D721Med (cell line): Measurements from ENCODE around the gene NOMO2.
"Not testable (repeated sequence)": the region's sequence is repeated elsewhere in the genome, so short reads cannot be mapped to it uniquely, and the experiment has no call there.

Experiments used
- DNase-seq: peaks from one replicate; pipeline ENCODE4 v3.0.0; 2011; ENCODE audit warnings: low spot score; ENCODE audit not compliant: insufficient read length
- FAIRE-seq: peaks from 2 replicates; lab custom pipeline; 2011; peaks lifted over from hg19 to GRCh38; lab: Jason Lieb, UNC
- TF ChIP-seq, protein P1 (sequence below): IDR thresholded peaks from 2 replicates; pipeline ENCODE4 v1.5.1; 2012; ENCODE audit warnings: mild to moderate bottlenecking, control low read depth; ENCODE audit not compliant: insufficient read depth; ENCODE audit errors: missing control alignments

Gene NOMO2

DNA sequence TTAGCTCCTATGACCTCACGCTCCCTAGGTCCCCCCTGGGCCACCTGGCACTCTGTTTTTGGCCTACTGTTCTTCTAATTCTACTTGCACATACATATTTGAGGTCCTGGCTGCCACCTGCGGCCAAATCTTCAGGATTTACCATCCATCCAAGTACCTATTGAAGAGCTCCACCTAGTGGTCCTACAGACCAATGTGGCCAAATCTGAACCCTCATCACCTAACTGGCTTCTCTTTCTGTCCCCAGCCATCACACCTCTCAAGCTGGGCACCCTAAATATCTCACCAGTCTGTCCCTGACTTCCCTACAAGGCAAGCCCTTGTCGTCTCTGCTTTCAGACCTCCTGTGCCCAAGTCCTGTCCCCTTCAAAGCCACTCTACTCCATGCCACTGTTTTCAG is 24.9 kb downstream of the NOMO2 start:
- not testable (repeated sequence) for FAIRE-seq, DNase-seq
- TF ChIP-seq, protein P1, sequence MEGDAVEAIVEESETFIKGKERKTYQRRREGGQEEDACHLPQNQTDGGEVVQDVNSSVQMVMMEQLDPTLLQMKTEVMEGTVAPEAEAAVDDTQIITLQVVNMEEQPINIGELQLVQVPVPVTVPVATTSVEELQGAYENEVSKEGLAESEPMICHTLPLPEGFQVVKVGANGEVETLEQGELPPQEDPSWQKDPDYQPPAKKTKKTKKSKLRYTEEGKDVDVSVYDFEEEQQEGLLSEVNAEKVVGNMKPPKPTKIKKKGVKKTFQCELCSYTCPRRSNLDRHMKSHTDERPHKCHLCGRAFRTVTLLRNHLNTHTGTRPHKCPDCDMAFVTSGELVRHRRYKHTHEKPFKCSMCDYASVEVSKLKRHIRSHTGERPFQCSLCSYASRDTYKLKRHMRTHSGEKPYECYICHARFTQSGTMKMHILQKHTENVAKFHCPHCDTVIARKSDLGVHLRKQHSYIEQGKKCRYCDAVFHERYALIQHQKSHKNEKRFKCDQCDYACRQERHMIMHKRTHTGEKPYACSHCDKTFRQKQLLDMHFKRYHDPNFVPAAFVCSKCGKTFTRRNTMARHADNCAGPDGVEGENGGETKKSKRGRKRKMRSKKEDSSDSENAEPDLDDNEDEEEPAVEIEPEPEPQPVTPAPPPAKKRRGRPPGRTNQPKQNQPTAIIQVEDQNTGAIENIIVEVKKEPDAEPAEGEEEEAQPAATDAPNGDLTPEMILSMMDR, result peak; percentile 14

DNA sequence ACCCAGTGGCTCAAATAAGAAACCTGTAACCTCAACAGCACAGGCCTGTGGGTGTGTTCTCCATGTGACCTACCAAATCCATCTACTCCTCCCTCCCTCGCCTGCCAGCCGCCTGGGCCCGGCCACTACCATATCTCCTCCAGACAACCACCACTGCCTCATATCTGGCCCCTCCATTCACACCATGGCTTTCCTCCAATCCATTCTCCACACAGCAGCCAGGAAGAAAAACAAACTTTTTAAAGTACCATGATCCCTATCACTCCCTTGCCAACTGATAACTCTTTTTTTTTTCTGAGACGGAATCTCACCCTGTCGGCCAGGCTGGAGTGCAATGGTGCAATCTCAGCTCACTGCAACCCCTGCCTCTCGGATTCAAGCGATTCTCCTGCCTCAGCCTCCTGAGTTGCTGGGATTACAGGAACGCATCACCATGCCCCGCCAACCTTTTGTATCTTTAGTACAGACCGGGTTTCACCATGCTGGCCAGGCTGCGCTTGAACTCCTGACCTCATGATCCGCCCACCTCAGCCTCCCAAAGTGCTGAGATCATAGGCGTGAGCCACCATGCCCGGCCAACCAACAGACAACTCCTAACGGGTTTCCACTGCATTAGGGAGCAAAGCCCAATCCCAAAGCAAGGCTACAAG is 26.3 kb downstream of the NOMO2 start:
- not testable (repeated sequence) for FAIRE-seq, DNase-seq

DNA sequence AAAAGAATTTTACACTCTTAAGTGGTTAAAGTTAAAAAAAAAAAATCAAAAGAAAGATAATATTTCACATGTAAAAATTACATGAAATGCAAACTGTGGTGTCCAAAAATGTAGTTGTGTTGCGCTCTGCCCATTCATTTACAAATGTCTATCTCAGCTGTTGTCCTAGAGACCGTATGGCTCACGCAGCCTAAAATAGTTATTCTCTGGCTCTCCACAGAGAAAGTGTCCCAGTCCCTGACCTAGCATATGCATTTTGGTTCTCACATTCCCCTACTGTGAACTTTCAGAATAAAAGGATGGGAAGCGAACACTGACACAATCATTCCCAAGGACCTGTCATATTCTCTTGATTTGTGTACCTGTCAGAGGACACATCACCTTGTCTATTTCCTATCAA is 27.6 kb downstream of the NOMO2 start:
- DNase-seq, FAIRE-seq: not testable (repeated sequence)

DNA sequence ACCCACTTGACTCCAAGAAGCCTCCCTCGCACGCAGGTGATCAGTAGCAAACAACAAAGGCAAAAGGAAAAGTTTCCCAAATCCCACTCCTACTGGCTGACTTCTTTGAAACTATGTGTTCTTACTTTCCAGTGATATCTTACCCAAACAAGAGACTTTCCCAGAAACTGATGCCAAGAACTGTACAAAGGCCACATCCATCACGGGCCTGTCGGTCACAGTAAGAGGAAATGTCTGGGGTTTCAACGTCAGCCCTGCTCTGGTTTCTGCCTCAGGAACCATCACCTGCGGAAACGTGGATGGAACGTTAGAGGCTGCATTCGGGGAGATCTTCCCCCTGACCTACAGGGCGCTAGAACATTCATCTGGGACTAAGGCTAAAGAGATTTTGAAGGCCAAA is 30.6 kb downstream of the NOMO2 start:
- FAIRE-seq, DNase-seq: not testable (repeated sequence)

DNA sequence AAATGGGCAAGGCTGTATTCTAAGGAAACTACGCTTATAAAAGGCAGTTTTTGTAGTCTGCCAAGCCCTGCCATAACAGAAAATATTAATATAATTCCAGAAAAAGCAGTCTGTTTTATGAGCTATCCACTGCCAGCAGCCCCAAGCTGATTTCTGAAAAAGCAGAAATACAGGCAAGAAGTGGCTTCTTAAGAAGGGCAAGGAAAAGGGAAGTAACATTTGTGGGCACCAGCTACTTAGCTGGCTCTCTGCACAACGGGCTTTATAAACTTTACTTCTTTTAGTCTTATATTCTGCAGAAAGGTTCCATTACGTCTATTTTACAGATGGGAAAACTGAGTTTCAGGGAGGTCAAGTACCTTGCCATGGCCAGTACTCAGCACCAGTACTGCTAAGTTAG is 31.6 kb downstream of the NOMO2 start:
- DNase-seq, FAIRE-seq: not testable (repeated sequence)

DNA sequence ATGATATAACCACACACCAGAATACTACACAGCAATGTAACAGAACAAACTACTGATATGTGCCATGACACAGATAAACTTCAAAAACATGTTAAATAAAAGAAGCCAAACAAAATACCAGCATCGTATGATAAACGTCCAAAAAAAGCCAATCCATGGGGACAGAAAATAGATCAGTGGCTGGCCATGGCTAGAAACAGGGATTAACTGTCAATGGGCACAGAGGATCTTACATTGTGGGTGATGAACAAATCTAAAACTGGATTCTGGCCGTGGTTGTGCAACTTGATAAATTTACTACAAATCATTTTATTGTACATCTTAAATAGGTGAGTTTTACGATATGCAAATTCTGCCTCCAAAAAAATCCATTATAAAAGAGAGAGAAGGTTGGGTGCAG is 35.4 kb downstream of the NOMO2 start:
- DNase-seq, FAIRE-seq: not testable (repeated sequence)

DNA sequence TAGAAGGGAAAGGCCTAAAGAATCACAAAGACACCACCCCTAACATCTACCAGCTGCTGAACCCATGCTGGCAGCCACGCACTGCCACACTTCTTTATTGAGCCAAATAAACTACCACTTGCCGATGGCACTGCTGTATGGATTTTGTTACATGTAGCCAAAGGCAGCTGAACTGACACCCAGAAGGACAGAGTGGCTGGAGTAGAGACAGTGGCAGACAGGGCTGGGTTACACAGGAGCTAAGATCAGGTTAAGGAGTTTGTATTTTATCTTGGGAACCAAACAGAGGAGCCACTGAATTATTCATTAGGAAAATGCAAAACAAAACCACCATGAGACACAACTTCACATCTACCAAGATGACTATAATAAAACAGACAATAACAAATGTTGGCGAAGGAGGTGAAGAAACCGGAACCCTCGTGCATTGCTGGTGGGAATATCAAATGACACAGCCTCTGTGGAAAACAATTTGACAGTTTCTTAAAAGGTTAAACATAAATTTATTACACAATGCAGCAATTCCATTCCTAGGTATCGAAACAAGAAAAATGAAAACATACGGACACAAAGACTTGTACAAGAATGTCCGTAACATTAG is 35.9 kb downstream of the NOMO2 start:
- not testable (repeated sequence) for FAIRE-seq, DNase-seq

DNA sequence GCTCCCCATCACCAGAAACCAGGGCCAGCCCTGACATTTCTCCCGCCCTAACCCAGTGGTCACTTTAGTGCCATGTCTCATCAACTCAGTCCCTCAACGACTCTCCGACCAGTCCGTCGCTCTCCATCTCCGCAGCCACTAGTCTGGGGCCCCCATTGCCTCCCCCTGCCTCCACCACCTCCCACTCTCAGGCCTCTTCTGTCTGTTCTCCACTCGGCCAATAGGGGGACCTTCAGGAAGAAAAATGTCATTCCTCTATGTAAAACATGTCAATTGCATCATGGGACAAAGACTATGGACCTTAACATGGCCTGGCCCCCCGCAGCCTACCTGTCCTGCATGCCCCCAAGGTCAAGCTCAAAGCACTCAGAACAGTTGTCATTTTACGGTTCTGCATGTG is 39.3 kb downstream of the NOMO2 start:
- FAIRE-seq, DNase-seq: not testable (repeated sequence)

DNA sequence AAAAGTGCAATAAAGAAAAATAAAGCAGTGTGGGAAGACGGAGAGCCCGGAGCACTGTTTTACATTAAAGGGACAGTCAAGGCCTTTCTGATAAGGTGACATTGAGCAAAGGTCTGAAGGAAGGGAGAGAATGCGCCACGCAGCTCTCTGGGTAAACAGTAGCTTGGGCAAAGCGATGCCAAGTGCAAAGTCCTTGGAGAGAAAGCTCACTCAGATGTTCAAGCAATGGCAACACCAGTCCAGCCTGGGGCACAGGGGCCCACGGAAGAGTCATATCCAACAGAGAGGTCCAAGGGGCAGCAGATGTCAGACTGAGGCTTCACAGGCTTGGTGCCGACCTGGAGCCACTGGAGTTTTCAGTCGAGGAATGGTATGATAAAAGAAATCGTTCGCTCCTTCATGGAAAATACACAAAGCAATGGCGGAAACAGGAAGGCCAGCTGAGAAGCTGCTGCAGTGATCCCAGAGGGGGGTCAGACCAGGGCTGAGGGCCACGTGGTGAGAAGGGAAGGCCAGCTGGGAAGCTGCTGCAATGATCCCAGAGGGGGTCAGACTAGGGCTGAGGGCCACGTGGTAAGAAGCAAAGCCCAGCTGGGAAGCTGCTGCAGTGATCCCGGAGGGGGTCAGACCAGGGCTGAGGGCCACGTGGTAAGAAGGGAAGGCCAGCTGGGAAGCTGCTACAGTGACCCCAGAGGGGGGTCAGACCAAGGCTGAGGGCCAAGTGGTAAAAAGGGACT is 40.3 kb downstream of the NOMO2 start:
- not testable (repeated sequence) for FAIRE-seq, DNase-seq

DNA sequence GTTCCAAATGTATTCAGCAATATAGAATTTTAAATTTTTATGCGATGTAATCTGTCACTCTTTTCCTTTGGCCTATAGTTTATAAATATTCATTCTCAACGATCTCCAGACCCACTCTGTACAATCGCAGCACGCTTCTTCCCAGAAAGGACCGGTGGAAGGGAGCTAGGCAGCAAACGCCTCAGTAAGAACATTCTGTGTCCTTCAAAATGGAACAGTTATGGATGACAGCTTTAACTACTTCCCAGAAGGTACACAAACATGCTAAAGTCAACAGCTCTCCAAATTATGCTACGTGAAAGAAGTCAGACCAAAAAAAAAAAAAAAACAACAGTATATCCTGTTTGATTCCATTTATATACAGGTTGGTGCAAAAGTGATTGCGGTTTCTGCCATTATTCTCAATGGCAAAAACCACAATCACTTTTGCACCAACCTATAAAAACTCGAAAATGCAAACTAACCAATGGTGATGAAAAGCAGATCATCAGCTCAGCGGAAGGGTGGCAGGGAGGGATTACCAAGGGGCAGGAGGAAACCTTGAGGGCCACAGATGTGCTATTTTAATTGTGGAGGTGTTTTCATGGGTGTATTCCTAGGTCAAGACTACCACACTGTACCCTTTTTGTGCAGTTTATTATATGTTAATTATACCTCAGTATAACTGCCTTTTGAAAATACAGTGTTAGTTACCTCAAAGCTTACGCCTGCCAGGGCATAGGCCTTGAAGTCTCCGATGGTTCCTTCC is 43.2 kb downstream of the NOMO2 start:
- not testable (repeated sequence) for FAIRE-seq, DNase-seq

DNA sequence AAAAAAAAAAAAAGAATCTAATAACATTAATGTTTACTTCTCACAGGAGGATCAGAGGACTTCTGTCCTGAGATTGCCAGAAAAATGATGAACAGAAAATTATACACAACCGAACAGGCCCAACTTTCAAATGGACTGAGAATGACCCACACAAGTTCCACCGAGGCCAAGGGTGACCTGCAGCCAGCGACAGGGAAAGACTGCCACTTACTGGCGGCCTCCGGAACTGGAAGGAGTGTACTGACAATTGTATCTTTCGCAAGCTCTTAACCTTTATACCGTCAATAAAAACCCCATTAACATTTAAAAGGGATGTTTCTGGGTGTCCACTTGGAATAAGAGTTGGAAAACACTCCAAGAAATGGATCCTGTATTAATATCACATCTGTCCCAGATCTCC is 63.5 kb downstream of the NOMO2 start:
- DNase-seq, FAIRE-seq: not testable (repeated sequence)

DNA sequence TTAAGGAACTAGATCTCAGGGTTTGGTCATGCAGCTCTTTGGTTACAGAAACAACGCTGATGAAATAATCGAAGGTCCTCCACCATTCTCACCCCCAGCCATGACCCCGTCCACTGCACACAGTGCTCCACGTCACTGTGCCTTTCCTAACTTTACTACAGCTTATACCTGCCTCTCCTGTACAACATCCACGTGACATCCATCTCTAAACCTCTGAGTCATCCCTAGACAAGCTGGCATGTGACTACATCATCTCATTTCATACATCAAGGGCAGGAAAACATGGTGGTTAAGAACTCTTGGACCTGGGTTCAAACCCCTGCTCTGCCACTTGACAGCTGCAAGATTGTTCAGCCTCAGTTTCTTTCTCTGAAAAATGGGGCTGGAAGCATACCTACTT is 64.9 kb downstream of the NOMO2 start:
- not testable (repeated sequence) for FAIRE-seq, DNase-seq

DNA sequence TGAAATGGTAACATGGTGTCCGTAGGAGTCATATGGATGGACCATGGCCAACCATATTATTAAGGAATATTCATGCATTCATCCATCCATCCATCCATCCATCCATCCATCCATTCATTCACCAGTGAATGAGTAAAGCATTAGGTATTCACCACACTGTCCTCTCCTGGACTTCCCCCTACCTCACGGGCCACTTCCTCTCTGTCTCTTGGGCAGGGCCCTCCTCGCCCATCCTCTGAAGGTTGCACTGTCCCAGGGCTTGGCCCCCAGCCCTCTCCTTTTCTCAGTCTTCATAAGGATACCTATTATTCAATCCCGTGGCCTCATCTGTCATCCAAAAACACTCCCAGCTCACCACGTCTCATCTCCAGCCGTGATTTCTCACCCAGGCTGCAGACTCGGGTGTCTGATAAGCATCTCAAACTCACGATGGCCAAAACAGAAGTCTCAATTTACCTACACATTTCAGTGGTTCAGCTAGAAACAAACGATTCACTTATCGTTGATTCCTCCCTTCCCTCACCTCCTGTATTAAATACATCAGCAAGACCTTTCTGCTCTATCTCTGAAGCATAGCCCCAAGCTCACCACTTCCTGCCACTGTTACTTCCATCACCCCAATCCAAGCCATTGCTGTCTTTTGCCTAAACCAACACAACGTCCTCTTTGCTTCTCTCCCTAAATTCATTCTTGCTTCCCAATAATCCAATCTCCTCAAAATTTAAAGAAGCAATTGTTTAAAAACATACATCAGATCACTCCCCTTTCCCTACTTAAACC is 69.6 kb downstream of the NOMO2 start:
- DNase-seq, FAIRE-seq: not testable (repeated sequence)

DNA sequence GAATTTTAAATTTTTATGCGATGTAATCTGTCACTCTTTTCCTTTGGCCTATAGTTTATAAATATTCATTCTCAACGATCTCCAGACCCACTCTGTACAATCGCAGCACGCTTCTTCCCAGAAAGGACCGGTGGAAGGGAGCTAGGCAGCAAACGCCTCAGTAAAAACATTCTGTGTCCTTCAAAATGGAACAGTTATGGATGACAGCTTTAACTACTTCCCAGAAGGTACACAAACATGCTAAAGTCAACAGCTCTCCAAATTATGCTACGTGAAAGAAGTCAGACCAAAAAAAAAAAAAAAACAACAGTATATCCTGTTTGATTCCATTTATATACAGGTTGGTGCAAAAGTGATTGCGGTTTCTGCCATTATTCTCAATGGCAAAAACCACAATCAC is 125.9 kb downstream of the NOMO2 start:
- not testable (repeated sequence) for DNase-seq, FAIRE-seq

DNA sequence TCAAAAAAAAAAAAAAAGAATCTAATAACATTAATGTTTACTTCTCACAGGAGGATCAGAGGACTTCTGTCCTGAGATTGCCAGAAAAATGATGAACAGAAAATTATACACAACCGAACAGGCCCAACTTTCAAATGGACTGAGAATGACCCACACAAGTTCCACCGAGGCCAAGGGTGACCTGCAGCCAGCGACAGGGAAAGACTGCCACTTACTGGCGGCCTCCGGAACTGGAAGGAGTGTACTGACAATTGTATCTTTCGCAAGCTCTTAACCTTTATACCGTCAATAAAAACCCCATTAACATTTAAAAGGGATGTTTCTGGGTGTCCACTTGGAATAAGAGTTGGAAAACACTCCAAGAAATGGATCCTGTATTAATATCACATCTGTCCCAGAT is 146.1 kb downstream of the NOMO2 start:
- not testable (repeated sequence) for DNase-seq, FAIRE-seq

DNA sequence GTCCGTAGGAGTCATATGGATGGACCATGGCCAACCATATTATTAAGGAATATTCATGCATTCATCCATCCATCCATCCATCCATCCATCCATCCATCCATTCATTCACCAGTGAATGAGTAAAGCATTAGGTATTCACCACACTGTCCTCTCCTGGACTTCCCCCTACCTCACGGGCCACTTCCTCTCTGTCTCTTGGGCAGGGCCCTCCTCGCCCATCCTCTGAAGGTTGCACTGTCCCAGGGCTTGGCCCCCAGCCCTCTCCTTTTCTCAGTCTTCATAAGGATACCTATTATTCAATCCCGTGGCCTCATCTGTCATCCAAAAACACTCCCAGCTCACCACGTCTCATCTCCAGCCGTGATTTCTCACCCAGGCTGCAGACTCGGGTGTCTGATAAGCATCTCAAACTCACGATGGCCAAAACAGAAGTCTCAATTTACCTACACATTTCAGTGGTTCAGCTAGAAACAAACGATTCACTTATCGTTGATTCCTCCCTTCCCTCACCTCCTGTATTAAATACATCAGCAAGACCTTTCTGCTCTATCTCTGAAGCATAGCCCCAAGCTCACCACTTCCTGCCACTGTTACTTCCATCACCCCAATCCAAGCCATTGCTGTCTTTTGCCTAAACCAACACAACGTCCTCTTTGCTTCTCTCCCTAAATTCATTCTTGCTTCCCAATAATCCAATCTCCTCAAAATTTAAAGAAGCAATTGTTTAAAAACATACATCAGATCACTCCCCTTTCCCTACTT is 152.2 kb downstream of the NOMO2 start:
- not testable (repeated sequence) for DNase-seq, FAIRE-seq
